Trophoblast cell (in vitro differentiated cells and primary cell): ENCODE measurements around the gene CFDP1.

Source experiments
- DNase-seq, 2 donors: peaks; one replicate each; pipeline ENCODE4 v3.0.0-alpha.2; 2016
- H2AFZ ChIP-seq: 2 replicates; pipeline ENCODE4 v1.6.1; 2013; ENCODE audit warnings: low read length, moderate library complexity, mild to moderate bottlenecking; ENCODE audit not compliant: insufficient read depth, poor library complexity
- H2AK5ac ChIP-seq: 2 replicates; pipeline ENCODE4 v1.6.1; 2013; ENCODE audit warnings: mild to moderate bottlenecking, low read length
- H2BK120ac ChIP-seq: 2 replicates; pipeline ENCODE4 v1.6.1; 2013; ENCODE audit warnings: low read length, mild to moderate bottlenecking, moderate library complexity; ENCODE audit not compliant: insufficient read depth, poor library complexity
- H2BK12ac ChIP-seq: 2 replicates; pipeline ENCODE4 v1.6.1; 2013; ENCODE audit warnings: mild to moderate bottlenecking, low read length, moderate library complexity
- H2BK5ac ChIP-seq: 2 replicates; pipeline ENCODE4 v1.6.1; 2013; ENCODE audit warnings: low read length, low read depth, moderate library complexity, mild to moderate bottlenecking; ENCODE audit not compliant: poor library complexity
- H3K14ac ChIP-seq: 2 replicates; pipeline ENCODE4 v1.6.1; 2013; ENCODE audit warnings: mild to moderate bottlenecking, low read length
- H3K18ac ChIP-seq: 2 replicates; pipeline ENCODE4 v1.6.1; 2013; ENCODE audit warnings: mild to moderate bottlenecking, low read length
- H3K23ac ChIP-seq: 2 replicates; pipeline ENCODE4 v1.6.1; 2013; ENCODE audit warnings: low read length
- H3K27ac ChIP-seq: 2 replicates; pipeline ENCODE4 v1.5.1; 2013; ENCODE audit warnings: low read depth, mild to moderate bottlenecking, inconsistent platforms, low read length, moderate library complexity
- H3K27me3 ChIP-seq: 2 replicates; pipeline ENCODE4 v1.6.1; 2013; ENCODE audit warnings: inconsistent platforms, mild to moderate bottlenecking, low read length, moderate library complexity; ENCODE audit not compliant: insufficient read depth
- H3K36me3 ChIP-seq, 2 experiments: 1 replicate in 1 of 2; 2 replicates in 1 of 2; pipeline ENCODE4 v1.6.1; 2013; ENCODE audit warnings: low read length in 2 of 2, mild to moderate bottlenecking in 2 of 2, moderate library complexity in 1 of 2; ENCODE audit not compliant: insufficient read depth in 2 of 2, control insufficient read depth in 1 of 2
- H3K4ac ChIP-seq: 2 replicates; pipeline ENCODE4 v1.6.1; 2013; ENCODE audit warnings: low read depth, mild to moderate bottlenecking, low read length, moderate library complexity
- H3K4me1 ChIP-seq, 2 experiments: 1 replicate in 1 of 2; 2 replicates in 1 of 2; pipeline ENCODE4 v1.6.1; 2013; ENCODE audit warnings: low read length in 2 of 2, mild to moderate bottlenecking in 2 of 2, moderate library complexity in 1 of 2; ENCODE audit not compliant: insufficient read depth in 2 of 2, control insufficient read depth in 1 of 2
- H3K4me2 ChIP-seq: 2 replicates; pipeline ENCODE4 v1.6.1; 2013; ENCODE audit warnings: inconsistent platforms, mild to moderate bottlenecking, low read length, moderate library complexity
- H3K4me3 ChIP-seq: 2 replicates; pipeline ENCODE4 v1.5.1; 2013; ENCODE audit warnings: mild to moderate bottlenecking, low read depth, low read length, inconsistent platforms
- H3K79me1 ChIP-seq: one replicate; pipeline ENCODE4 v1.6.1; 2013; ENCODE audit warnings: low read length
- H3K79me2 ChIP-seq: 2 replicates; pipeline ENCODE4 v1.6.1; 2013; ENCODE audit warnings: low read length, mild to moderate bottlenecking; ENCODE audit not compliant: control insufficient read depth, insufficient read depth, poor library complexity
- H3K9ac ChIP-seq: 2 replicates; pipeline ENCODE4 v1.6.1; 2013; ENCODE audit warnings: mild to moderate bottlenecking, low read length
- H3K9me3 ChIP-seq: 2 replicates; pipeline ENCODE4 v1.6.1; 2013; ENCODE audit warnings: low read depth, mild to moderate bottlenecking, control low read depth, inconsistent platforms, low read length; ENCODE audit not compliant: insufficient read depth
- H4K12ac ChIP-seq: 2 replicates; pipeline ENCODE4 v1.6.1; 2013; ENCODE audit warnings: low read depth, mild to moderate bottlenecking, low read length, moderate library complexity
- H4K8ac ChIP-seq: 2 replicates; pipeline ENCODE4 v1.6.1; 2013; ENCODE audit warnings: low read depth, mild to moderate bottlenecking, low read length, moderate library complexity
- H4K91ac ChIP-seq: one replicate; pipeline ENCODE4 v1.6.1; 2013; ENCODE audit warnings: low read depth, mild to moderate bottlenecking, low read length, moderate library complexity
- WGBS: extraction: QIAGEN DNeasy Blood & Tissue Kit; methylation state at CpG from one replicate; pipeline ENCODE4 v1.1.7; 2013; ENCODE audit warnings: missing lambda C conversion rate; ENCODE audit not compliant: insufficient read length, insufficient coverage; ENCODE audit errors: extremely low coverage; 5-methylcytosine and 5-hydroxymethylcytosine counted together

Gene CFDP1

DNA sequence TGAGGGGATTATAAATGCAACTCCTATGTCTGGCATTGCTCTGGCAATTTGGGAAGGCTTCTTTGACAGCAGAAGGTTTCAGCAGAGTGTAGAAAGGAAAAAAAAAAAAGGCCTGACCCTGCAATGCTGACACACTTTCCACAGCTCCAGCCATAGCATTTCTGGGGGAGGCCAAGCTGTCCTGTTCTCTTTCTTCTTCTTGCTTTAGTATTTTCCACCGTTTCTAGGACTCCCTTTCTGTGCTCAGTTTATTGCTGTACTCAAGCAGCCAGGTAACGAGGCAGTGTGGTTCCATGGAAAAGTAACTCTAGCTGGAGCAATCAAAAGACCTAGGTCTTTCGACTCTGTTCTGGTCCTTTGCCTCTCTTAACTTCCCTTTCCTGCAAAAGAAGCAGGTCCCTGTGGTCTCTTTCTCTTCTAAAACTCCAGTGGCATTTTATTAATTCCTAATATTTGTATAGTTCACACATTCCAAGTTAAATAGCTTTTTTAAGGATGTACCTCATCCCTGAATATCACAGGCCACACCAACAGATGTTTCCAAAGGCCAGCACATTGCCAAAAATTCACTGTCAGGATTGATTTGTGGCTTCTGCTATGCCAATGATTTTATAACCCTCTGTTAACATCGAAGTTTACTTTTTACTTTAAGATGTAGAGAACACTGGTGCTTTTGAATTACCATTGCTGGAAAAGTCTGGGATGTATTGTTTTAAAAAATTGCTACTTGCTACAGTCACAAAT, 91.6 kb downstream of the CFDP1 start:
- H2BK5ac ChIP-seq = peak overlapping the region; percentile 87
- H3K4ac ChIP-seq = no peak overlapping the region
- H3K27me3 ChIP-seq = no peaks in the 10 kb centered on the region
- WGBS = no CpG with 5 or more reads among the region's 4 CpGs
- H3K4me3 ChIP-seq = no peak overlapping the region
- H2AFZ ChIP-seq = no peak overlapping the region
- no peaks in the 10 kb centered on the region for H3K36me3 ChIP-seq
- no peak overlapping the region for H3K18ac ChIP-seq
- H3K79me2 ChIP-seq = no peaks in the 10 kb centered on the region
- H4K12ac ChIP-seq = no peak overlapping the region
- H2BK120ac ChIP-seq = peak overlapping the region; percentile 55
- peak overlapping the region; percentile 100 for H3K27ac ChIP-seq
- peak overlapping the region; percentile 27 for H2BK12ac ChIP-seq
- H3K4me2 ChIP-seq = no peak overlapping the region
- no peak overlapping the region for H4K8ac ChIP-seq
- no peaks in the 10 kb centered on the region for H3K9me3 ChIP-seq
- no peak for DNase-seq
- peak overlapping the region; percentile 75 for H3K14ac ChIP-seq
- H3K4me1 ChIP-seq = peaks cover 13 to 28% of the 10 kb centered on the region in 2 experiments
- no peak overlapping the region for H2AK5ac ChIP-seq
- H3K9ac ChIP-seq = no peak overlapping the region
- no peak overlapping the region for H3K23ac ChIP-seq
- peaks cover 21% of the 10 kb centered on the region for H3K79me1 ChIP-seq
- H4K91ac ChIP-seq = peak overlapping the region; percentile 70

DNA sequence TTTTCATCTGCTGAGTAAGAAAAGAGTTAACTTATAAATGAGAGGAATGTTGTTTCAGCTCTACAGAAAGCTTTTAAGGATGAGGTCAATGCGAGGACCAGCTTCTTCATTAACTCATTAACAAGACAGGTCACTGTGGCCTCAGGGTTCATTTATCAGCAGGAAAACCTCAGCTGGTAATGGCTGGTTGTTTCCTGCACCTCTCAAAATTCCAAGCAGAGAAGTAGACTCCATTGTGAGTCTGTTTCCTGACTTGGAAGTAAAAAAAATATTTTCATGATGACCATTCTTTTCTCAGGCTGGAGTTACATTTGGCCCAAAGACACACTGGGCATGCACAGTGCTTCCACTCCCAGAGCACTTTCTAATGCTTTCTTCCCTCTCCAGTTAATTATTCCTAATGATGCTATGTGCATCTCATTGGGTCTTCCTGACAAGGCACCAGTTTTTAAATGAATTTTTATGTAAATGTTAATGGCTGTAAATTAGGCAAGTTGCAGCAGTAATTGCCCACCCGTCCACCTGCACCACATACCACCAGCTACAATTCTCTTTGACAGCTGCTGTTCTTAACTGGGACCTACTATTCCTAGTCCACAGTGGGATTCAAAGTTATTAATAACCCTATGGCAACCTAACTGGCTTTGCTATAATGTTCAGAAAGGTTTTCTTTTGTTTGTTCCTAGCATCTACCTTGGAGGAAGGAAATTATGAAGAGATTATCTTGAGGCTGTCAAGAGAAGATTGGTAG, 92.4 kb downstream of the CFDP1 start:
- H4K91ac ChIP-seq = peak overlapping the region; percentile 52
- H2BK120ac ChIP-seq = peak overlapping the region; percentile 79
- no peak overlapping the region for H2AK5ac ChIP-seq
- H2AFZ ChIP-seq = no peak overlapping the region
- H3K36me3 ChIP-seq = no peaks in the 10 kb centered on the region
- DNase-seq = no peak
- no CpG with 5 or more reads among the region's 2 CpGs for WGBS
- H3K9me3 ChIP-seq = no peaks in the 10 kb centered on the region
- H3K18ac ChIP-seq = no peak overlapping the region
- peak overlapping the region; percentile 100 for H3K27ac ChIP-seq
- peak overlapping the region; percentile 65 for H4K8ac ChIP-seq
- peak overlapping the region; percentile 89 for H2BK5ac ChIP-seq
- no peak overlapping the region for H3K23ac ChIP-seq
- peak overlapping the region; percentile 70 for H2BK12ac ChIP-seq
- no peak overlapping the region for H4K12ac ChIP-seq
- H3K4ac ChIP-seq = no peak overlapping the region
- H3K9ac ChIP-seq = no peak overlapping the region
- H3K79me2 ChIP-seq = no peaks in the 10 kb centered on the region
- no peaks in the 10 kb centered on the region for H3K27me3 ChIP-seq
- peak overlapping the region; percentile 33 for H3K4me2 ChIP-seq
- peaks cover 23% of the 10 kb centered on the region for H3K79me1 ChIP-seq
- H3K4me3 ChIP-seq = no peak overlapping the region
- peaks cover 12 to 26% of the 10 kb centered on the region in 2 experiments for H3K4me1 ChIP-seq
- no peak overlapping the region for H3K14ac ChIP-seq

DNA sequence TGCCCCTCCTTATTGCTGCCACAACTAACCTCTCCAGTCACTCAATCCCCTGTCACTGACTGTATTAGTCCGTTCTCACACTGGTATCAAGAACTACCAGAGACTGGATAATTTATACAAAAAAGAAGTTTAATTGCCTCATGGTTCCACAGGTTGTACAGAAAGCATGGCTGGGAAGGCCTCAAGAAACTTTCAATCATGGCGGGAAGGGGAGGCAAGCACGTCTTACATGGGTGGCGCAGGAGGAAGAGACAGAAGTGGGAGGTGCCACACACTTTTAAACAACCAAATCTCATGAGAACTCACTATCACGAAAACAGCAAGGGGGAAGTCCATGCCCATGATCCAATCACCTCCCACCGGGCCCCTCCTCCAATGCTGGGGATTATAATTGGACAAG, 95.9 kb downstream of the CFDP1 start:
- Histone ChIP-seq H3K14ac (no peak overlapping the region), H3K4me3 (no peak overlapping the region), H3K79me2 (no peaks in the 10 kb centered on the region), H2AK5ac (peak overlapping the region; percentile 90), H2BK5ac (no peak overlapping the region), H2AFZ (no peak overlapping the region), H3K27me3 (no peaks in the 10 kb centered on the region), H4K12ac (no peak overlapping the region), H3K4ac (no peak overlapping the region), H3K18ac (no peak overlapping the region), H2BK12ac (peak overlapping the region; percentile 33), H3K4me2 (no peak overlapping the region), H3K9ac (no peak overlapping the region), H3K9me3 (no peaks in the 10 kb centered on the region), H3K79me1 (peaks cover 13% of the 10 kb centered on the region), H2BK120ac (no peak overlapping the region), H4K8ac (no peak overlapping the region), H3K23ac (no peak overlapping the region), H3K36me3 (no peaks in the 10 kb centered on the region), H4K91ac (no peak overlapping the region), H3K4me1 (peaks cover 7 to 16% of the 10 kb centered on the region in 2 experiments), H3K27ac (no peak overlapping the region)
- WGBS = no CpG with 5 or more reads among the region's 6 CpGs
- DNase-seq = no peak

DNA sequence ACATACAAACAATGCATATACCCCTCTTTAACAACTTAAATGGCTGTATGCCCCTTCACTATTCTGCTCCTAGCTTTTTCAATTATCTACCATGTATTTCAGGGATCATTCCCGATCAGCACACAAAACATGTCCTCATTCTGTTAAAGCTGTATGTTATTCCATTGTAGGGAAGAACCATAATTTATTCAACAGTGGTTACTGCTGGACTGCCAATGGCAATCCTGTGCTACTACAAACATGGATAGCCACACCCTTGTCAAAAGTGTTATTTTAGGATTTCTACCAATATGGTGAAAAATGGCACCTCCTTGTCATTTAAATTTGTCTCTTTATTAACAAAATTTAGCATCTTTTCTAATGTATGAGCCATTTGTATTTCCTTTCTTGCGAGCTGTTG, 96.8 kb downstream of the CFDP1 start:
- Histone ChIP-seq H2BK12ac (no peak overlapping the region), H4K12ac (no peak overlapping the region), H3K9ac (no peak overlapping the region), H3K4me1 (peaks cover 3 to 10% of the 10 kb centered on the region in 2 experiments), H2AK5ac (no peak overlapping the region), H3K4me2 (no peak overlapping the region), H4K8ac (no peak overlapping the region), H3K79me1 (peaks cover 8% of the 10 kb centered on the region), H3K27ac (no peak overlapping the region), H2AFZ (no peak overlapping the region), H3K27me3 (no peaks in the 10 kb centered on the region), H3K79me2 (no peaks in the 10 kb centered on the region), H3K23ac (no peak overlapping the region), H3K18ac (no peak overlapping the region), H3K4me3 (no peak overlapping the region), H3K36me3 (no peaks in the 10 kb centered on the region), H2BK5ac (no peak overlapping the region), H3K4ac (no peak overlapping the region), H2BK120ac (no peak overlapping the region), H4K91ac (no peak overlapping the region), H3K14ac (no peak overlapping the region), H3K9me3 (no peaks in the 10 kb centered on the region)
- WGBS = no CpG with 5 or more reads among the region's 2 CpGs
- no peak for DNase-seq
